GM12892 (cell line): Measurements from ENCODE around the gene GPR146.
A peak's percentile ranks its signal among the peaks of the same experiment; 100 is the strongest.

Experiments used
- DNase-seq: peaks from one replicate; pipeline ENCODE4 v3.0.0; 2011; ENCODE audit not compliant: insufficient read length
- FAIRE-seq: peaks from 2 replicates; lab custom pipeline; 2011; peaks lifted over from hg19 to GRCh38; lab: Jason Lieb, UNC
- POLR2A ChIP-seq: IDR thresholded peaks from 2 replicates; pipeline ENCODE4 v1.6.1; 2011; ENCODE audit warnings: low read depth, low read length, control low read depth
- POLR2AphosphoS5 ChIP-seq: IDR thresholded peaks from 2 replicates; pipeline ENCODE4 v1.6.1; 2011; ENCODE audit warnings: low read depth, low read length, control low read depth
- TAF1 ChIP-seq: IDR thresholded peaks from 2 replicates; pipeline ENCODE4 v1.6.1; 2011; ENCODE audit warnings: low read depth, mild to moderate bottlenecking, control low read depth, low read length, borderline replicate concordance

The GPR146 gene

GRCh38 chr7:1042492-1042833 lies 1.9 kb upstream of the GPR146 start:
- TF ChIP-seq POLR2AphosphoS5 (no peak), TAF1 (no peak), POLR2A (no peak)
- DNase-seq (no peak), FAIRE-seq (no peak)

GRCh38 chr7:1043552-1044188 lies 676 bp upstream of the GPR146 start:
- FAIRE-seq (peak; percentile 17), DNase-seq (no peak)
- no peak for TF ChIP-seq POLR2A
- TF ChIP-seq TAF1, result no peak
- TF ChIP-seq POLR2AphosphoS5, result no peak

- no peak for FAIRE-seq
- no peak for DNase-seq
- TF ChIP-seq POLR2AphosphoS5 (no peak), TAF1 (no peak), POLR2A (no peak)
These were observed 1.0 kb downstream of the GPR146 start for GRCh38 chr7:1045069-1046063.

DNA sequence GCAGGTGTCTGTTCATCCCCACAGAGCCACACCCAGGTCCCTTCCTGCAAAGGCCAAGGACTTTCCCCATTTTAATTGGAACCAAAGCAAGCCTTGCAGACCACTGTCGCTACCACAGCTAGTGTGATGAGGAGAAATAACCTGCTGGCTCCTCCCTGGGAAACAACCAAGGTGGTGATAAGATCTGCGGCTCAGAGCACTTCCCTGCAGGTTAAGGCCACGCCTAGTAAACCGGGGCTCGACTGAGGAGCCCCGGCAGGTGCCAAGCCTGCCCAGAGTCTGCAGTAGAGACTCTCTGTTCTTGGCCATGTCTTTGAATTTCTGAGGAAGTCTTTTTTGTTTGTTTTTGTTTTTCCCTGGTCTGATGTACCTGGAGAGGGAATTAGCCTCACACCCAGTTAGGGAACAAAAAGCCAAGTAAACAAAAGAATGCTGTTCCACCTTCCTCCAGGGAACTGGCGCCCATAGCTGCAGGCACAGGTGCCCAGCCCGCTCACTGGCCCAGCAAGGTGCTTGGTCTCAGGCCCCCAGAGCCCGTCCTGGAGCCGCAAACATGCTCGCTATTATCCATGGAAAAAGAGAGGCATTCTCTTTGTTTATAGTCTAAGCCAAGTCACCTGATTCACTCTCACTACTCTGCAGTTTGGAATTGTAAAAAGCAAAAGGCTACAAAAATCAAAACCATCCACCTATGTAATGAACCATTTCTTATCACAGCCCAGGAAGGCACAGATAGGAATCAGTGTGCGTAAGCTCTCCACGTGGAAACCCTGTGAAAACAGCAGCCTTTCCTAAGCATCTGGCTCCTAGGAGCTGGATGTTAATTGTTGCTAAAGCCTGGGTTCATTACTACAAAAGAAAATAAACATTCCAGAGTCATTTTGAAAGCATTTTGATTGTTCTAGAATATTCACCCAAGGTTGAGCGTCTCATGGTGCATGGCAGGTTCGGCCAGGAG lies 2.7 kb downstream of the GPR146 start:
- no peak for TF ChIP-seq TAF1
- TF ChIP-seq POLR2AphosphoS5, result no peak
- no peak for TF ChIP-seq POLR2A
- no peak for DNase-seq
- no peak for FAIRE-seq

DNA sequence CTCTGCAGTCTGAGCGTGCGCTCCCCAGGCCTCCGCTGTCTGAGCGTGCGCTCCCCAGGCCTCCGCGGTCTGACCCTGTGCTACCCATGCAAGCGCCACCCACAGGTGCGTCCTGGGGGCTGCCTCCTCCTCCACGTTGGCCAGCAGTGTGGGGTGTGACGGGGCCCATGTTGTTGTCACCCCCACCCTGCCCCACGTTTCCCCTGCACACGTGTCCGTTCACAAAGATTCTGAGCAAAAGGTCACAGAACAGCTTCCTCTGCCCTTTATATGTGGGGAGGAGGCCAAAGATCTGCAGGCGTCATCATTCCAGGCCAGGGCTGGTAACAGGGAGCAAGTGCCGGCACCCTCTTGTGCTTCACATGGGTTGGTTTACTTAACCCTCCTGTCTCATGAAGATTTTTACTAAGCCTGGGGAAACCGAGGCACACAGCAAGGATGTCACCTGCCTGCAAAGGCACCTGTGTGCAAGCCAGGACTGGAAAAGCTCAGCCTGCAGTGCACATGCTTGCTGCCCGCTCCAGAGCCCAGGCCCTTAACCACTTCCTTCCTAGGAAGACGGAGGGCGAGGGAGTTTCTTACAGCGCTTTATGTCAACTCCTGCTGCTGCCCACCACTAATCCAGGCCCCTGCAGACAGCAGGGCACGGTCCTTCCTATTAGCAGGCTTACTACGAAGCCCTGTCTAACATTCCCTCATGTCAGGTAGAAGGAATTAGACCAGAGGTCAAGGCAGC lies 4.8 kb downstream of the GPR146 start:
- no peak for DNase-seq
- FAIRE-seq, result no peak
- TF ChIP-seq TAF1 (no peak), POLR2AphosphoS5 (no peak), POLR2A (no peak)

DNA sequence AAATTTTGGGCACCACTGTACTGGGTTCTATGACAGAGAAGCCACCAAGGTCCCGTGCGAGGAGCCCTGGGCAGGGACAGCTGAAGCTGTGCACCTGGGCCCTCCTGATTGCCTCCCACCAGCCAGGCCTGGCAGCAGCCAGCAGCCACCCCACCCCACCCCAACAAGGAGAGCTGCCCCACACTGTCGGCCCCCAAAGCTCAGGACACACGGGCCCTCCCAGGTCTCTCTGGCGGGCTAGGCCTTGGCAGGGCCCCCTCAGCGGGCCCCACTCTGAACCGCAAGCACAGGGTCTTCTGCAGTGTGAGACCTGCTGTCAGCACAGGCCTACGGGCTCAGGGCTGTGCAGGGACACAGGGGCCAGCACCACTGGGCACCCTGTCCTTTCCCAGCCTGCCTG lies 5.5 kb downstream of the GPR146 start:
- FAIRE-seq, result no peak
- TF ChIP-seq POLR2AphosphoS5 (no peak), TAF1 (no peak), POLR2A (no peak)

DNA sequence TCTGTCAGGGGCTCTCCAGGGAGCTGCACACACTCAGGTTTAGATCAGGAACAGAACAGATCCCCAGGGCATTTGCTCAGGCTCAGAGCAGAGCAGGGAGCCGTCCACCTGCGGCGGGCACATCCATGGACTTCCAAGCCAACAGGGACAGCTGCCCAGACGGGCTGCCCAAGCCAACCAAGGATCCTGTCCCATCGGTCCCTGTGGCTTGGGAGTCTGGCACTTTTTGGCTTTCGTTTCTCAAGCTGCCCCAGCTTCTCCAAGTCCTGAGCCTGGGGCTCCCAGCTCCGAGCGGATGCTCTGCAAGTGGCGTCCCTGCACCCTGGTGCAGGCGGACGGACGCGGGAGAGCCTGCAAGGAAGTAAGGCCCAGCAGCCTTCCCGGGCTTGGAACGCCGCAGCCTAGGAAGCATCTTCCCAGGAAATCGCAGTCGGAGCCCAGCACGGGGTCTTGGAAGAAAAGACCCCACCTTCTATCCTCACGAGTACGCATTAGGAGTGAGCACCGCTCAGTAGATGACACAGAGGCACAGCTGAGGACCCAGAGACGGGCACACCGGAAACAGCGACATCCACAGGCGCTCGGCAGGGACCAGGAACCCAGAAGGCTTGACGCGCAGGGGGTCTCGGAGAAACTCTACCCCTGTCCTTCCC lies 6.0 kb downstream of the GPR146 start:
- FAIRE-seq (no peak), DNase-seq (no peak)
- TF ChIP-seq TAF1, result no peak
- TF ChIP-seq POLR2AphosphoS5, result no peak
- TF ChIP-seq POLR2A, result no peak

More for the DNA sequence above, 5.5 kb downstream of the GPR146 start:
- DNase-seq, result no peak

DNA sequence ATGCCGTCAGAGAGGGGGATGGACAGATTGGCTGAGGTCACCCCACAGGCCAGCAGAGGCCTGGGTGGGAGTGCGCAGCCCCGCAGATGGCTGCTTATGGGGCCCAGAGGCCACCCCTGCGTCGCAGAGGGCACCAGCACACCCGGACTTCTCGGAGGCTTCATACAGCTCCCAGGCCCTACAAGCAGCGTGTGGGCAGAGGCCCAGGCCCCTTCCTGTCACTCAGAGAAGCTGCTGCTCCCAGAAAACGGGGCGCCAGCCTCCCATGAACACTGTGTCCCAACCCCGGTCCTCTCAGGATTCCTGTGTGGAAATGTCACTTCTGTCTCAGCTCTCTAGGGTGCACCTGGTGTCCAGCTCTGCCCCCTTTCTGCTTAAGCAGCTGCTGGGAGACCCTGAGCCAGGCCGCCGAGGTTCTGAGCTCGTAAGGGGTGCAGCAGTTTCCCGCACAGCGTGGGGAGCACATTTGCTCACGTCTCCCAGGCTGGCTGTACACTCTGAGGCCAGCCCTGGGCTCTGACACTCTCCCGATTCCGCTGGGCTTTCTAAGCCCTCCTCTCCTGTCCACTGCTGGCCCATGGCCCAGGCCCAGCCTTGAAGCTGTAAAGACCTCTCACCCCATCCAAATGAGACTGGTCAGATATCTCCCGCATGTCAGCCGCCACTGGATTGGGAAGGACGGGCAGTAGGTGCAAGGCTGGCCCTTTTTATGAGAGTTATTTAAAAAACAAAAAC lies 6.8 kb downstream of the GPR146 start:
- TF ChIP-seq TAF1, result no peak
- TF ChIP-seq POLR2A, result no peak
- DNase-seq, result no peak
- FAIRE-seq, result no peak

DNA sequence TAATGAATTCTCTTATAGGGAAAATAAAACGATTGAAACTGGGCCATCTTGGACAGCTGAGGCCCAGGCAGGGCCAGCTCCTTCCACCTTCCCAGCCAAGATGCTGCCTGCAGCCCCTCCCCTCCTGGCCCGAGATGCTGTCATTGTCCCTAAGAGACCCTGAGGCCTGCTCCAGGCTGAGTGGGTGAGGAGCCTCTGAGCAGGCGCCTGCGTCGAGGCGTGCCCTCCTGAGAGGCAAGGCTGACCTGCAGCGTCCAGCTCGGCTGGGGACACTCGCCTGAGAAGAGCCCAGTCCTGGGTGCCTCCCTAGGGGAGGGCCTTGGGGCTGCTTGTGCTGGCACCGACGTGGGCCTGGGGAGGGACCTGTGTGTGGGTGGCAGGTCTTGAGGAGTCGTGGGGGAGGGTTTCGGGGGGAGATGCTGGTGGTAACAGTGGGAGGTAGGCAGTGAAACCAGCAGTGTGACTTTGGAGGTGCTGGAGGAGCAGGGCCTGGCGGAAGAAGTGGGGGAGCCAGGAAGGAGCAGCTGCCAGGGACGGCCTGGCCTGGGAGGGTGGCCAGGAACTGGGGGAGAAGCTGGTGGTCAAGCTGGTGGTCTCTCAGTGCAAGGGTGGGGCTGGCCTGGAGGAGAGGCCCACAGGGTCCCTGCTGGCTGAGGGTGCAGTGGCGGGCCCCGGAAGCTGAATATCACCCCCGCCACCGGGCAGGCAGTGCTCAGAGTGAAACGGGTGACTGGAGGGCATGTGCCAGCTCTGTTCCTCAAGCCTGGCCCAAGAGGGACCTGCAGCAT lies 7.9 kb downstream of the GPR146 start:
- DNase-seq, result no peak
- no peak for FAIRE-seq
- TF ChIP-seq POLR2A, result no peak

- DNase-seq (no peak), FAIRE-seq (no peak)
- TF ChIP-seq POLR2A, result no peak
- no peak for TF ChIP-seq POLR2AphosphoS5
- TF ChIP-seq TAF1, result no peak
These were observed 8.7 kb downstream of the GPR146 start for GRCh38 chr7:1053002-1053411.
